Astrocyte (in vitro differentiated cells and primary cell): ENCODE results near the gene SEC24D. TPM values are rescaled to one million over a fixed set of nuclear protein-coding genes. Genes with fewer than 3 reads are reported as not detected.

Experiments
- DNase-seq: peaks from one replicate; pipeline ENCODE4 v3.0.0-alpha.2; 2010; ENCODE audit warnings: low read depth
- FAIRE-seq: peaks from 2 replicates; lab custom pipeline; 2011; peaks lifted over from hg19 to GRCh38; lab: Jason Lieb, UNC
- H2AFZ ChIP-seq: 2 replicates; pipeline ENCODE4 v1.6.0; 2012; ENCODE audit warnings: low read depth, low read length, inconsistent platforms
- H3K27ac ChIP-seq: 2 replicates; pipeline ENCODE4 v1.5.1; 2011; ENCODE audit warnings: low read depth, low read length, inconsistent platforms
- H3K27me3 ChIP-seq: 2 replicates; pipeline ENCODE4 v1.6.0; 2011; ENCODE audit warnings: low read length, inconsistent platforms; ENCODE audit not compliant: insufficient read depth
- H3K36me3 ChIP-seq: 2 replicates; pipeline ENCODE4 v1.5.1; 2011; ENCODE audit warnings: low read length, inconsistent platforms; ENCODE audit not compliant: insufficient read depth
- H3K4me1 ChIP-seq: 2 replicates; pipeline ENCODE4 v1.5.1; 2011; ENCODE audit warnings: low read length, inconsistent platforms; ENCODE audit not compliant: insufficient read depth
- H3K4me2 ChIP-seq: 2 replicates; pipeline ENCODE4 v1.6.0; 2012; ENCODE audit warnings: low read length, inconsistent platforms
- H3K4me3 ChIP-seq: 2 replicates; pipeline ENCODE4 v1.5.1; 2011; ENCODE audit warnings: low read depth, mild to moderate bottlenecking, low read length, inconsistent platforms; ENCODE audit not compliant: insufficient read depth
- H3K79me2 ChIP-seq: 2 replicates; pipeline ENCODE4 v1.6.0; 2012; ENCODE audit warnings: mild to moderate bottlenecking, low read length, inconsistent platforms; ENCODE audit not compliant: insufficient read depth
- H3K9ac ChIP-seq: 2 replicates; pipeline ENCODE4 v1.6.0; 2012; ENCODE audit warnings: mild to moderate bottlenecking, low read length, inconsistent platforms
- H3K9me3 ChIP-seq: 2 replicates; pipeline ENCODE4 v1.5.1; 2012; ENCODE audit warnings: low read depth, mild to moderate bottlenecking, low read length, inconsistent platforms; ENCODE audit not compliant: insufficient read depth
- H4K20me1 ChIP-seq: 2 replicates; pipeline ENCODE4 v1.6.0; 2012; ENCODE audit warnings: low read length, inconsistent platforms; ENCODE audit not compliant: insufficient read depth
- H3K27ac Mint-ChIP-seq: one replicate; pipeline ENCODE4 v1.8.0; 2021; ENCODE audit warnings: mild to moderate bottlenecking, mixed read lengths; ENCODE audit not compliant: unreplicated experiment
- H3K27me3 Mint-ChIP-seq: one replicate; pipeline ENCODE4 v1.8.0; 2021; ENCODE audit warnings: low read depth, mixed read lengths; ENCODE audit not compliant: unreplicated experiment
- H3K36me3 Mint-ChIP-seq: one replicate; pipeline ENCODE4 v1.8.0; 2021; ENCODE audit warnings: low read depth, mixed read lengths; ENCODE audit not compliant: unreplicated experiment
- H3K4me1 Mint-ChIP-seq: one replicate; pipeline ENCODE4 v1.8.0; 2021; ENCODE audit warnings: low read depth, mixed read lengths; ENCODE audit not compliant: unreplicated experiment
- H3K4me3 Mint-ChIP-seq: one replicate; pipeline ENCODE4 v1.8.0; 2021; ENCODE audit warnings: mild to moderate bottlenecking, moderate library complexity, mixed read lengths; ENCODE audit not compliant: unreplicated experiment
- H3K9me3 Mint-ChIP-seq: one replicate; pipeline ENCODE4 v1.8.0; 2021; ENCODE audit warnings: mild to moderate bottlenecking, mixed read lengths; ENCODE audit not compliant: unreplicated experiment
- EZH2 ChIP-seq: IDR thresholded peaks from 2 replicates; pipeline ENCODE4 v1.6.1; 2012; ENCODE audit warnings: mild to moderate bottlenecking, low read length, inconsistent platforms; ENCODE audit not compliant: insufficient read depth
- total RNA-seq: library from RNA; stranded (reverse); gene quantifications from 2 replicates; pipeline ENCODE4 v1.2.1, GENCODE V29; 2021
- TF ChIP-seq, protein P1 (sequence below): IDR thresholded peaks from 2 replicates; pipeline ENCODE4 v1.5.1; 2011; ENCODE audit warnings: low read depth, mild to moderate bottlenecking, inconsistent platforms, low read length, moderate library complexity; ENCODE audit not compliant: insufficient read depth

SEC24D gene
- total RNA-seq, 1 donor from 2014 or later, result 187 TPM

DNA sequence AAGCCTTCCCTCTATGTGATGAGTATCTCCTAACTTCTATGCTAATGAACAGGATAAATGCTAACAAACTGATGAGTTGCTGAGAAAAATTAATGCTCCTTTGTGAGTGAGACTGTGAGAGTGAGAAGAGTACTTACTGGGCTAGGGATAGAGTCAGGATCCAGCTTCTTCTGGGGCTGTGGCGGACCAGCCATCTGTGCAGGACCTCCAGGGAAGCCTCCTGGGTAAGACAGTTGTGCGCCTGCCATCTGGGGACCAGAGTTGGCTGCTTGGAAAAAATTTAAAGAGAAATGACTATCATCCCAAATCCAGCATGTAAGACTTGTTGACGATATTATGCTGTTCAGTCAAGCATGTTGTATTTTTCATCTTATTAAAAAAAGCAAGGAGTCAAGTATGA, 21.0 kb downstream of the SEC24D start:
- FAIRE-seq (no peak), DNase-seq (no peak)
- Histone ChIP-seq H2AFZ (no peak overlapping the region), H3K79me2 (peaks cover 98% of the 10 kb centered on the region), H3K9me3 (no peaks in the 10 kb centered on the region), H4K20me1 (peaks cover 95% of the 10 kb centered on the region), H3K27ac (no peak overlapping the region), H3K4me3 (no peak overlapping the region), H3K9ac (no peak overlapping the region), H3K4me2 (no peak overlapping the region), H3K27me3 (no peaks in the 10 kb centered on the region), H3K36me3 (peaks cover 70% of the 10 kb centered on the region), H3K4me1 (peaks cover 9% of the 10 kb centered on the region)
- H3K9me3 Mint-ChIP-seq, result no peaks in the 10 kb centered on the region
- H3K4me3 Mint-ChIP-seq, result no peak overlapping the region
- no peak overlapping the region for H3K27ac Mint-ChIP-seq
- peaks cover 18% of the 10 kb centered on the region for H3K4me1 Mint-ChIP-seq
- TF ChIP-seq, protein P1, sequence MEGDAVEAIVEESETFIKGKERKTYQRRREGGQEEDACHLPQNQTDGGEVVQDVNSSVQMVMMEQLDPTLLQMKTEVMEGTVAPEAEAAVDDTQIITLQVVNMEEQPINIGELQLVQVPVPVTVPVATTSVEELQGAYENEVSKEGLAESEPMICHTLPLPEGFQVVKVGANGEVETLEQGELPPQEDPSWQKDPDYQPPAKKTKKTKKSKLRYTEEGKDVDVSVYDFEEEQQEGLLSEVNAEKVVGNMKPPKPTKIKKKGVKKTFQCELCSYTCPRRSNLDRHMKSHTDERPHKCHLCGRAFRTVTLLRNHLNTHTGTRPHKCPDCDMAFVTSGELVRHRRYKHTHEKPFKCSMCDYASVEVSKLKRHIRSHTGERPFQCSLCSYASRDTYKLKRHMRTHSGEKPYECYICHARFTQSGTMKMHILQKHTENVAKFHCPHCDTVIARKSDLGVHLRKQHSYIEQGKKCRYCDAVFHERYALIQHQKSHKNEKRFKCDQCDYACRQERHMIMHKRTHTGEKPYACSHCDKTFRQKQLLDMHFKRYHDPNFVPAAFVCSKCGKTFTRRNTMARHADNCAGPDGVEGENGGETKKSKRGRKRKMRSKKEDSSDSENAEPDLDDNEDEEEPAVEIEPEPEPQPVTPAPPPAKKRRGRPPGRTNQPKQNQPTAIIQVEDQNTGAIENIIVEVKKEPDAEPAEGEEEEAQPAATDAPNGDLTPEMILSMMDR, result no peak
- peaks cover 57% of the 10 kb centered on the region for H3K36me3 Mint-ChIP-seq
- H3K27me3 Mint-ChIP-seq, result no peaks in the 10 kb centered on the region

DNA sequence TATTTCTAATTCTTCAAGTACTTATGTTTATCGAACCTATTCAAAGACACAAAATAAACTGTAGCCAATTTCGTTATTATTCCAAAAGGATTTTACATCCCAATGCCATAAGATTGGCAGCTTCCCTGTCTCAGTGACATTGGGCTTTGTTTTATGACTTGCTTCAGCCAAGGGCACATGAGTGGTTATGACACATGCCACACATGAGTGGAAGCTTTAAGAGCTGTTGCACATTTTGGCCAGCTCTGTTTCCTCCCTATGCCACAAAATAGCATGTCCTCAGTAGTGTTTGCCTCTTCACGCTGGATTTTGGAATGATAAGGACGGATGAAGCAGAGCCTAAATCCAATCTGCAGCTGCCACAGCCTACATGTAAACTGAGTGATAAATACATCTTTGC, 21.9 kb downstream of the SEC24D start:
- no peak overlapping the region for H3K9ac ChIP-seq
- H3K4me1 ChIP-seq, result peaks cover 9% of the 10 kb centered on the region
- H3K9me3 Mint-ChIP-seq, result no peaks in the 10 kb centered on the region
- H3K79me2 ChIP-seq, result peaks cover 100% of the 10 kb centered on the region
- H3K4me3 ChIP-seq, result no peak overlapping the region
- no peak for DNase-seq
- no peak overlapping the region for H3K27ac ChIP-seq
- FAIRE-seq, result no peak
- no peak overlapping the region for H3K4me3 Mint-ChIP-seq
- TF ChIP-seq EZH2, result no peak
- TF ChIP-seq, protein P1, result no peak
- no peak overlapping the region for H3K27ac Mint-ChIP-seq
- H2AFZ ChIP-seq, result no peak overlapping the region
- H4K20me1 ChIP-seq, result peaks cover 98% of the 10 kb centered on the region
- H3K36me3 ChIP-seq, result peaks cover 78% of the 10 kb centered on the region
- no peak overlapping the region for H3K4me2 ChIP-seq
- no peaks in the 10 kb centered on the region for H3K27me3 ChIP-seq
- H3K36me3 Mint-ChIP-seq, result peaks cover 61% of the 10 kb centered on the region
- H3K9me3 ChIP-seq, result no peaks in the 10 kb centered on the region
- peaks cover 18% of the 10 kb centered on the region for H3K4me1 Mint-ChIP-seq
- H3K27me3 Mint-ChIP-seq, result no peaks in the 10 kb centered on the region

DNA sequence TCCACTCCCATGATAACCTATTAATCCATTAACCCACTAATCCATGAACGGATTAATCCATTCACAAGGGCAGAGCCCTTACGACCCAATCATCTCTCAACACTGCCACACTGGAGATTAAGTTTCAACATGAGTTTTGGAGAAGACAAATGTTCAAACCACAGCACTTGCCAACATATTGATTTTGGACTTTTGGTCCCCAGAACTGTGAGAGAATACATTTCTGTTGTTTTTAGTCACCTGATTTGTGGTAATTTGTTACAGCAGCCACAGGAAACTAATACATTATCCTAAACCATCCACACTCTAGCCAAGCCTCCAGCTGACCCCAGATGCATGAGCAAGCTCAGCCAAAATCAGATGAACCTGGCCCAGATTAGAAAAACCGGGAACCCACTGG, 22.4 kb downstream of the SEC24D start:
- H3K4me1 Mint-ChIP-seq, result peaks cover 18% of the 10 kb centered on the region
- peaks cover 99% of the 10 kb centered on the region for H4K20me1 ChIP-seq
- no peak for FAIRE-seq

More for the DNA sequence above, 22.4 kb downstream of the SEC24D start:
- Histone ChIP-seq H3K79me2 (peaks cover 98% of the 10 kb centered on the region), H3K4me1 (peaks cover 9% of the 10 kb centered on the region), H3K4me3 (no peak overlapping the region), H3K27ac (no peak overlapping the region), H3K4me2 (no peak overlapping the region), H3K9ac (no peak overlapping the region), H3K27me3 (no peaks in the 10 kb centered on the region), H2AFZ (no peak overlapping the region), H3K36me3 (peaks cover 80% of the 10 kb centered on the region), H3K9me3 (no peaks in the 10 kb centered on the region)
- Mint-ChIP-seq H3K27ac (no peak overlapping the region), H3K4me3 (no peak overlapping the region), H3K27me3 (no peaks in the 10 kb centered on the region), H3K9me3 (no peaks in the 10 kb centered on the region), H3K36me3 (peaks cover 62% of the 10 kb centered on the region)
- no peak for TF ChIP-seq EZH2
- TF ChIP-seq, protein P1, result no peak
- DNase-seq, result no peak
